H1 (cell line): ENCODE measurements around the gene INO80. TPM values are rescaled to one million over a fixed set of nuclear protein-coding genes. Genes with fewer than 3 reads are reported as not detected.

ENCODE experiments used
- YY1 ChIP-seq: IDR thresholded peaks from 2 replicates; pipeline ENCODE4 v1.6.1; 2011; ENCODE audit warnings: low read depth, mild to moderate bottlenecking, low read length
- polyA plus RNA-seq, 7 experiments: library from polyadenylated mRNA; depleted of rRNA in 3 of 7; stranded (reverse) in 5 of 7; unstranded in 2 of 7; fragments of >200 nt in 5 of 7; fragments of 200-250 nt in 2 of 7; gene quantifications; 1 replicate in 5 of 7; 2 replicates in 1 of 7; 4 replicates in 1 of 7; pipeline versions ENCODE4 v1.2.1 to v1.2.3, GENCODE V29; 2011 to 2013; ENCODE audit warnings: missing spikeins in 2 of 7, mixed read lengths in 2 of 7
- total RNA-seq: library from RNA; stranded (reverse); fragmentation: NEBNext Ultra II Directional; extraction: Animal tissue kit (Norgen Biotek cat#: 25700); gene quantifications from 2 replicates; pipeline ENCODE4 v1.2.1, GENCODE V29; 2021

The INO80 gene
- total and polyA plus RNA-seq, 2 of the 8 experiments (the other 6 are each of a cell fraction or from before 2014, with no cell fraction given), result 4.3 to 24.5 TPM

DNA sequence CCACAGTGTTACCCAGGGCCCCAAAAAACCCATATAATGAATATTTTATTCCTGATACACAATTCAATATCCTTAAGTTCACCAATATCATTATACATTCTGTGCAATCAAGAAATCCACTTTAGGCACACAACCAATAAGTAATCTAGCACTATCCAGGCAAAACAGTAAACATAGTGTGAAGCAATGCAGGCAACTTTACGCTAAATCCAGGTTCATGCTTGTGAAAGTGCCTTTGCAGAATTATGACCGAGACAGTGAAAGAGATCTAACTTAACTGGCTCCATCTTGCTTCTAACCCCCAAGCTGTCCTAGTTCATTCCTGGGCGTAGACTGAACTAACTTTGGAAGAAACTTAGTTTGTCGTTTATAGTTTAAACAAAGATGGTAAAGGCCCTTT lies 34.2 kb upstream of the INO80 start (continued):
- TF ChIP-seq YY1, result no peak
